M059J (cell line): ENCODE measurements around the gene PBX1. TPM values are rescaled to one million over a fixed set of nuclear protein-coding genes. Genes with fewer than 3 reads are reported as not detected.

Experiments
- DNase-seq: peaks from one replicate; pipeline ENCODE4 v3.0.0-alpha.2; 2012; ENCODE audit warnings: low read depth
- total RNA-seq: library from RNA; depleted of rRNA; stranded (reverse); fragments of >200 nt; shearing (Covaris generic); gene quantifications from 2 replicates; pipeline ENCODE4 v1.2.3, GENCODE V29; 2014

The PBX1 gene
- total RNA-seq, 1 experiment from 2014 or later = 20.2 TPM

GRCh38 chr1:164695956-164696665 is 137.1 kb downstream of the PBX1 start:
- DNase-seq = no peak

DNA sequence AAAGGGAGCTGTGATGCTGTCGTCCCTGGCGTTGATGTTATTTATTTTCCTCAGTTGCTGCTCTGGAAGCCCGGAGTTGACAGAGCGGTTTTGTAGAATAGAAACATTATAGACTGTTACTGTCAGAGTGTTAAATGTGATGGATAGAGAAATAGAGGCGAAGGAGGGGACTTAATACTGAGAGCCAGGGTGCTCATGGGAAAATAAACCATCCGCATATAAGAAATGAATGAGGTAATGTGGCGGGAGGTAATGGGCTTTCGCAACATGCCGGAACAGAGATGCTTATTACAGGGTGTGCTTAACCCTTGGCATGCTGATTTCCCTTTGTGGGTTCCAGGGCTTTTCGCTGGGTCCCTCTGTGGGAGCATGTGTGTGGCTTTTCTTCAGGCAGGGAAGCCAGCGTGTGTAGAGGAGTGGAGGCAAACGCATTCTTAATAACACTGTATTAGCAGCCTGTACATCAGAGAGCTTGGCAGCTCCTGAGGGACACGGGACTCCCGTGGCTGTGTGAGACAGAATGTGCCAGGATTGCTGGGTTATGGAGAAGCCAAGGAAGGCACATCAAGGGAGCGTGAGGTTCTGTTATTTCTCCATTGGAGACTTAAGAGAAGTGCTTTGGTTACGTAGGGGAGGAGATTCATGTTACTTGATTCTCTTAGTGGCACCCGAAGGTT is 141.0 kb downstream of the PBX1 start:
- DNase-seq = no peak

GRCh38 chr1:164700683-164701082 is 141.7 kb downstream of the PBX1 start:
- no peak for DNase-seq

DNA sequence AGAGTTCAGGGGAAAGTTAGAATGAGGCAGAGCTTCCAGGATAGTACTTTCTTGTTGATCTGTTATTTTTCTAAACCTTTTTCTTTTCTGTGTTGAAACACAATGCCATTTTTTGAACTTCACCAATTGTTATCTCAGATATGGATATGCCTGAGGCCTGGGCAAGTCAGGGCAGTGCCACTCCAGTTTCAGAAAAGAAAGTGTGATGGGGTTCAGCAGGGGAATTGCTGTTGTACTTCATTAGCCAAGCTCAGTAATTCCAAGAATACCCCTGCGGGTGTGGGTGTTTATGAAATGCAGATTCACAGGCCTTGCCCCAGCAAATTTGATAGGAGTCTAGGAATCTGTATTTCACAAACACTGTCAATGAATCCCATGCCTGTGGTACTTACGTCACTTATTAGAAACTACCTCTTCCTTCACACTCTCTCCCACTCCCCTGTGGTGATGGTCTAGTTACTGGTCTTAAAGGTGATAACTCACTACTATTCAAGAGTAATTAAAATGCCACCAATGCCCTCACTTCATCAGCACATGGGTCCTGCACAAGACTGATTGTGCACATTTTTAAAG is 142.3 kb downstream of the PBX1 start:
- no peak for DNase-seq

DNA sequence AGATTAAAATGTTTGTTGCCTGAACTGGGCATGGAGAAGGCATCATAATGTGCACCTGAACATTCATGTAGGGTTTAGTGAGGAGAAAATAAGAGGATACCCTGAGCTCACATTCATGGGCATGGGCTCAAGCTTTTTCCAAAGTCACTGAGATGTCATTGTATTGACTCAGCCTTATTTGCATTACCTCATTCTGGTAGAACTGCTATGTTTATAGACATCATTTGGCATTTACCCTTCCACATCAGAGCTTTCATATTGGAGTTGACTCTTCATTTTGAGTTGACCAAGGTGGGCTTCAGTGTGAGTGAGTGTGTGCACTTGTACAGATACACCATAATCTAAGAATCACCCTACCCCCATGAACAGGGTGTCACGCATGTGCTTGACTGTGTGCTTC is 143.2 kb downstream of the PBX1 start:
- DNase-seq = peak; percentile 66

GRCh38 chr1:164702664-164703063 is 143.7 kb downstream of the PBX1 start:
- no peak for DNase-seq

GRCh38 chr1:164703463-164703862 is 144.5 kb downstream of the PBX1 start:
- DNase-seq = no peak

GRCh38 chr1:164703960-164704411 is 145.0 kb downstream of the PBX1 start:
- no peak for DNase-seq

DNA sequence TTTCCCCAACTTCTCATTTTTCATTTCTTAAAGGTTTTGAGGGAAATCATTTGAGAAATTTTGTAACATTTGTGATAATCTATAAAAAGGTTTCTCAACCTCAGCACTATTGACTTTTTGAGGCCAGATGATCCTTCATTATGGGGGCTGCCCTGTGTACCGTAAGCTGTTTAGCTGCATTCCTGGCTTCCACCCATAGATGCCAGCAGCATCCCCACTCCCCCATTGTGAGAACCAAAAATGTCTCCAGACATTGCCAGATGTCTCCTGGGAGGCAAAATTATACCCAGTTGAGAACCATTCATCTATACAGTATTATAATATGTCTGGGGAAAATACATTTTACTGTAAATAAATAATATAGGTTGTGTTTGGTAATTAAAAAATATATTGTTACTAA is 146.0 kb downstream of the PBX1 start:
- DNase-seq = no peak

- peak; percentile 68 for DNase-seq
Measured at GRCh38 chr1:164706606-164706987, 147.6 kb downstream of the PBX1 start.

DNA sequence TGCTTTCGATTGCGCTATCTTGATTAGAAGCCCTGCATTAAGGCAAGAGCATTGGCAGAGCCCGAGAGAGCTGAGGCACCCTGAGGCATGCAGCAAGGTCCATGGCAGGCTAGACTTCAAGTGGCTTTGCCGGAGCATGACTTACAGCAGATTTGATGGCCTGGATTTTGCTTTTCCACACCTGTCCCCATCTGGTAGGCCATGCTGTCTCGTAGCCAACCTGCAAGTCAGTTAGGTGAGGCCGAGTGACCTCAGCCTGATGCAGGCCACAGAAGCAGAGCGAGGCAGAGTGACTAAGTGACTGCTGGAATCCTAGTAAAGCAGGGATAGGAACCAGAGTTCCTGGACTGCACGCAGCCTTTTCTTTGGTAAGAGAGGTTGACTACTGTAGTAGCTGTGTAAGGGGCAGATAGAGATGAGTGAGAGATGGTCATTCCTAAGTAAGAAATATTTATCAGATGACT is 148.9 kb downstream of the PBX1 start:
- DNase-seq = peak; percentile 93

- DNase-seq = no peak
Measured at GRCh38 chr1:164708596-164708995, 149.6 kb downstream of the PBX1 start.

GRCh38 chr1:164709126-164709525 is 150.1 kb downstream of the PBX1 start:
- no peak for DNase-seq

- DNase-seq = peak; percentile 32
Measured at GRCh38 chr1:164709541-164710278, 150.7 kb downstream of the PBX1 start.

DNA sequence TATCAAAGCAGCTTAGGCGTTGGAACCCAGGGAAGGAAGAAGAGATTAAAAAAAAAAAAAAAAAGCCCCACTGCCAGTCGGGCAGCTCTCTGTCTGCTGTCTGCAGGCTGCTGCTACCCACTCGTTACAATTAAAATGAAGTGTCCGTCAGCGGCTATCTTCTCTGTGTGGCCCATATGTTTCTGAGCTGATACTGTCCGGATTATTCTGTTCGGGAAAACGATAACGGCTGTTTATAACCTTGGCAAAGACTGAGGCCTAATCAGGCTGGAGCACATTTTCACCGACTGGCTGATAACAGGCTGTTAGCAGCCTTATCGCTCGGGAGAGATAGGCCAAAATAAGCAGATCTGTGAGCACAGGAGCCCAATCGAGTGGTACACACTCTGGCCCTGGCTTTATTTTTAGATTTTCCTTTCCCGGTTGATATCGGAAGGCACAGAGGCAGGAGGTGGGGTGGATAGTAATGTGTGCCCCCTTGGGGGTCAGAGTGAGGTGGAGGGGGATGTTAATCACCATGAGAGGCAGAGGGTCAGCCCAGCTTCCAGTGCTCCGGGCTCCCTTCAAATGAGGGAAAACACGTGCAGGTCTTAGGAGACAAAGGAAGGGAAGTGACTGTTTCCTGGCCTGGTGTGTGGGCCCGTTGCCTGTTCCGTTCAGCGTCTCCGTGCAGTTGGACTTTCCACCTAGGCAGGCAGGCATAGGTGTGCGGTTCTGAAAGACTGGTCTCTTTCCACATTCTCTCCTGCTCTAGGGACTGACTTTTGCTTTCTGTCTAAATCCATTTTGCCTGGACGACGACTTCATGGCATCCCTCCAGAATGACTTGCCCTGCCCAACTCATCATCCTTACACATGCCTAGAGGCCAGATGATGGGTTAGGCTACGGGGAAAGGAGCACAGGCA is 153.4 kb downstream of the PBX1 start:
- no peak for DNase-seq

GRCh38 chr1:164713456-164714207 is 154.6 kb downstream of the PBX1 start:
- DNase-seq = no peak

DNA sequence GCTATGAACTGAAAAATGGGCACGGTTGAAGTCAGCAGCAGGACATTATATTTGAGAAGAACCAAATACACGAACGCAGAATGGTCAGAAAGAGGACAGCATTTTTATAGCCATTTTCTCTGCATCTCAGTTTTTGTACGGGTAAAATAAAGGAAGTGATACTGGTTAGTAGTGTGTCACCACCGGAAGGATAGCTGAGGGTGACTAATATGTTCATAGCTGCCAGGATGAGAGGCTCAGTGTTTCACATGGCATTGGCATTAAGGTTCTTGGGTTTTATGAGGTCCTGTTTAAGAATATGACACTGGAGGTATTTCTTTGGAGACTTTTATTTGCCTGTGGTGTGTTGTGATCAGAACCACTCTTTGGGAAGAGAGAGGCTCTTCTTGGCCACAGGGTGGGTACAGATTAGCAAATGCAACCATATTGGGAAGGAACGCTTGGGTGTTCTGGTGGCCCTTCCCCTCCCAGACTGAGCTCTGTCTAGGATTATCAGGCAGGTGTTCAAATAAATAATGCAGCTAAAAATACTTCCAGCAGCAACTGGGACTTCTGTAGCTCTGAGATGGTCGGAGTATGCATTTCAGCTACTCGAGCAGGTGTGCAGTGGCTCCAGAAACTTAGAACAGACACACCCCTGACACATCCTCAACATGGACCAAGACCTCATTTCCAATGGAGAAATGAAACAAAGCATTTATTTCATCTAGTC is 158.2 kb downstream of the PBX1 start:
- DNase-seq = peak; percentile 91

DNA sequence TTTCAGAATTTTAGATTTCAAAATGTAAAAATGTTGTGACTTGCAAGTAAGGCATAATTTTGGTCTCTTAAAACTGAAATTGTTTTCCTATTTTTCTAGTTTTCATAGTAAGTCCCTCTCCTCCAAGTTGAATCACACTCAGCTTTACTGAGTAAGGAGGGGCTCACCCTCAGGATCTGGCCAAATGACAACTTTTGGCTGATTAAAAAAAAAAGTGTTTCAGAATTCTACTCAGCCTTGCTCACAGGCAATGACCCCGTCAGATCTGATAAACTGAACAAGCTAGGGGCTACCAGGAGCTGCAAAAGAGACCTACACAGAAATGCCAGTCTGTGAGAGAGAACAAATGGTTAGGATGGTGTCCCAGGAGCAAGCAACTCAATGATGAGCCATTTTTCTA is 159.8 kb downstream of the PBX1 start:
- DNase-seq = peak; percentile 54

- DNase-seq = no peak
Measured at GRCh38 chr1:164719676-164720439, 160.9 kb downstream of the PBX1 start.
